ENCODE measurements around the gene TCP11L2.
"Not testable (repeated sequence)": the region's sequence is repeated elsewhere in the genome, so short reads cannot be mapped to it uniquely, and the experiment has no call there.

TCP11L2 gene

GRCh38 chr12:106284358-106285105 is 18.0 kb upstream of the TCP11L2 start:
- no peak for DNase-seq (ENCODE audit: low read depth)

- no peak for DNase-seq (ENCODE audit: low read depth)
Observed at GRCh38 chr12:106285982-106286381, 16.6 kb upstream of the TCP11L2 start.

GRCh38 chr12:106286576-106287162 is 15.9 kb upstream of the TCP11L2 start:
- DNase-seq (ENCODE audit: low read depth) = not testable (repeated sequence)

GRCh38 chr12:106287364-106287763 is 15.2 kb upstream of the TCP11L2 start:
- no peak for DNase-seq (ENCODE audit: low read depth)

- no peak for DNase-seq (ENCODE audit: low read depth)
Observed at GRCh38 chr12:106288101-106288493, 14.4 kb upstream of the TCP11L2 start.

- DNase-seq (ENCODE audit: low read depth) = no peak
Observed at GRCh38 chr12:106288494-106289195, 13.9 kb upstream of the TCP11L2 start.

- DNase-seq (ENCODE audit: low read depth) = no peak
Observed at GRCh38 chr12:106289196-106289681, 13.3 kb upstream of the TCP11L2 start.

- DNase-seq (ENCODE audit: low read depth) = no peak
Observed at GRCh38 chr12:106290666-106291065, 11.9 kb upstream of the TCP11L2 start.

GRCh38 chr12:106291342-106291741 is 11.2 kb upstream of the TCP11L2 start:
- DNase-seq (ENCODE audit: low read depth) = no peak

GRCh38 chr12:106292339-106292738 is 10.2 kb upstream of the TCP11L2 start:
- DNase-seq (ENCODE audit: low read depth) = no peak

- DNase-seq (ENCODE audit: low read depth) = no peak
Observed at GRCh38 chr12:106296179-106296877, 6.2 kb upstream of the TCP11L2 start.

- no peak for DNase-seq (ENCODE audit: low read depth)
Observed at GRCh38 chr12:106297075-106297474, 5.5 kb upstream of the TCP11L2 start.

- no peak for DNase-seq (ENCODE audit: low read depth)
Observed at GRCh38 chr12:106297681-106298080, 4.9 kb upstream of the TCP11L2 start.

GRCh38 chr12:106299202-106299774 is 3.2 kb upstream of the TCP11L2 start:
- no peak for DNase-seq (ENCODE audit: low read depth)

GRCh38 chr12:106300761-106301160 is 1.8 kb upstream of the TCP11L2 start:
- DNase-seq (ENCODE audit: low read depth) = no peak

GRCh38 chr12:106301241-106301610 is 1.3 kb upstream of the TCP11L2 start:
- no peak for DNase-seq (ENCODE audit: low read depth)

- peak; percentile 48 for DNase-seq (ENCODE audit: low read depth)
Observed at GRCh38 chr12:106301611-106302321, 767 bp upstream of the TCP11L2 start.

GRCh38 chr12:106303202-106303820 is 778 bp downstream of the TCP11L2 start:
- peak; percentile 88 for DNase-seq (ENCODE audit: low read depth)

- no peak for DNase-seq (ENCODE audit: low read depth)
Observed at GRCh38 chr12:106304001-106304421, 1.5 kb downstream of the TCP11L2 start.

- DNase-seq (ENCODE audit: low read depth) = no peak
Observed at GRCh38 chr12:106304797-106305196, 2.3 kb downstream of the TCP11L2 start.

GRCh38 chr12:106305376-106305775 is 2.8 kb downstream of the TCP11L2 start:
- no peak for DNase-seq (ENCODE audit: low read depth)

Measured in activated T-cell treated with anti-CD3 and anti-CD28 coated beads for 1 hour (primary cell).